Thoracic aorta (tissue), 2 donors: Measurements from ENCODE around the gene MAN1A2. TPM values are rescaled to one million over a fixed set of nuclear protein-coding genes. Genes with fewer than 3 reads are reported as not detected.

Experiments used
- ATAC-seq: fragments of 150-250 bp; one replicate; pipeline ENCODE4 v1.8.0; 2017; ENCODE audit warnings: low read depth; ENCODE audit not compliant: insufficient number of reproducible peaks, low FRiP score
- DNase-seq: peaks from one replicate; pipeline ENCODE4 v3.0.0-alpha.2; 2020; ENCODE audit warnings: low spot score
- H3K27ac ChIP-seq, 2 donors: fragments of 200-600 bp; sonication (generic); 1 replicate in 1 of 2; 2 replicates in 1 of 2; pipeline ENCODE4 v1.5.1; 2016; ENCODE audit warnings: mild to moderate bottlenecking in 2 of 2, moderate library complexity in 2 of 2
- H3K27me3 ChIP-seq: fragments of 200-600 bp; sonication (generic); replicated peaks from 2 replicates; pipeline ENCODE4 v1.6.0; 2016; ENCODE audit warnings: mild to moderate bottlenecking; ENCODE audit not compliant: insufficient read depth
- H3K36me3 ChIP-seq: fragments of 200-600 bp; sonication (generic); one replicate; pipeline ENCODE4 v1.5.1; 2016
- H3K4me1 ChIP-seq, 2 donors: fragments of 200-600 bp; sonication (generic); 1 replicate in 1 of 2; 2 replicates in 1 of 2; pipeline versions ENCODE4 v1.5.1 to v1.6.0; 2016; ENCODE audit warnings: low read depth in 2 of 2, mild to moderate bottlenecking in 1 of 2; ENCODE audit not compliant: control insufficient read depth in 1 of 2
- H3K4me3 ChIP-seq: fragments of 200-600 bp; sonication (generic); 2 replicates; pipeline ENCODE4 v1.5.1; 2016; ENCODE audit warnings: mild to moderate bottlenecking
- H3K9me3 ChIP-seq: fragments of 200-600 bp; sonication (generic); 2 replicates; pipeline ENCODE4 v1.5.1; 2016
- total RNA-seq, 2 donors: library from RNA; depleted of rRNA; stranded (reverse); fragments of >200 nt; gene quantifications; one replicate each; pipeline versions ENCODE4 v1.1.0 to v1.2.3, GENCODE V29; 2016
- TF ChIP-seq, protein P1 (sequence below): fragments of 200-600 bp; sonication (generic); IDR thresholded peaks from one replicate; pipeline ENCODE4 v1.5.1; 2019; ENCODE audit warnings: antibody characterized with exemption

Gene MAN1A2
- total RNA-seq, 2 donors from 2014 or later, result 27.1 to 48.7 TPM

DNA sequence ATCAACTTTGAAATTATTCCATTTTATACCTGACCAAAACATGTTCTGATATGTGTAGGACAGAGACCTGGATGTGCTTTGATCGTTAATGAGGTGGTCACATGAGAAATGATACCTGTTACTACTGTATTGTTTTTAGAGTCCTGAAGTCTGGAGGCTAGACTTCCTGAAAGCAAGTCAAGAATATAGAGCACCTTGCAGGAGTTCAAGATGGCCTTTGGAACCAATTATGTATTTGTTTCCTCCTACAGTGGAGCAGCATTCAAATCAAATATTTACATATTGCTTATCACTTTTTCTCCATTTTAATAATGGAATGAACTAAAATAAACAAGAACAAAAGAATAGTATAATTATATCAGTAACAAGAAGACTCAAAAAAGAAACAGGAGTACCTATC lies 155.9 kb downstream of the MAN1A2 start:
- DNase-seq (no peak), ATAC-seq (no peak)
- H3K4me1 ChIP-seq, result peaks cover 5 to 11% of the 10 kb centered on the region in 2 donors
- TF ChIP-seq, protein P1, sequence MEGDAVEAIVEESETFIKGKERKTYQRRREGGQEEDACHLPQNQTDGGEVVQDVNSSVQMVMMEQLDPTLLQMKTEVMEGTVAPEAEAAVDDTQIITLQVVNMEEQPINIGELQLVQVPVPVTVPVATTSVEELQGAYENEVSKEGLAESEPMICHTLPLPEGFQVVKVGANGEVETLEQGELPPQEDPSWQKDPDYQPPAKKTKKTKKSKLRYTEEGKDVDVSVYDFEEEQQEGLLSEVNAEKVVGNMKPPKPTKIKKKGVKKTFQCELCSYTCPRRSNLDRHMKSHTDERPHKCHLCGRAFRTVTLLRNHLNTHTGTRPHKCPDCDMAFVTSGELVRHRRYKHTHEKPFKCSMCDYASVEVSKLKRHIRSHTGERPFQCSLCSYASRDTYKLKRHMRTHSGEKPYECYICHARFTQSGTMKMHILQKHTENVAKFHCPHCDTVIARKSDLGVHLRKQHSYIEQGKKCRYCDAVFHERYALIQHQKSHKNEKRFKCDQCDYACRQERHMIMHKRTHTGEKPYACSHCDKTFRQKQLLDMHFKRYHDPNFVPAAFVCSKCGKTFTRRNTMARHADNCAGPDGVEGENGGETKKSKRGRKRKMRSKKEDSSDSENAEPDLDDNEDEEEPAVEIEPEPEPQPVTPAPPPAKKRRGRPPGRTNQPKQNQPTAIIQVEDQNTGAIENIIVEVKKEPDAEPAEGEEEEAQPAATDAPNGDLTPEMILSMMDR, result no peak
- no peak overlapping the region for H3K27ac ChIP-seq
- no peaks in the 10 kb centered on the region for H3K27me3 ChIP-seq
- no peaks in the 10 kb centered on the region for H3K36me3 ChIP-seq
- H3K9me3 ChIP-seq, result no peaks in the 10 kb centered on the region
- H3K4me3 ChIP-seq, result no peak overlapping the region

DNA sequence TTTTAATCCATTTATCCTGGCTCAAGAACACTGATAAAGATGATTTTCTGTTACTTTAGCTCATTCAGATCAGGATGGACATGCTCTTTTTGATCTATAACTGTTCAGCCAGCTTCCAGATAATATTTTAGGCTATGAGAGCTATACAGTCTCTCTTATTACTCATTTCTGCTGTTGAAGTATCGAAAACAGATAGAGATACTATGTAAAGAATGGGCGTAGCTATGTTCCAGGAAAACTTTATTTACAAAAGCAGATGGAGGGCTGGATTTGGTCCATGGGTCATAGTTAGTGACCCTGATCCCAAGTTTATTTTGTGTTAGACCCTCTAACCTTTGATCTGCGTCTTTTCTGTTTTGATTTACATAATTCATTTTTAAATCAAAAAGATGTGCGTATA lies 159.8 kb downstream of the MAN1A2 start:
- Histone ChIP-seq H3K27me3 (no peaks in the 10 kb centered on the region), H3K36me3 (no peaks in the 10 kb centered on the region), H3K9me3 (no peaks in the 10 kb centered on the region), H3K27ac (no peak overlapping the region), H3K4me3 (no peak overlapping the region), H3K4me1 (peaks cover 5 to 12% of the 10 kb centered on the region in 2 donors)
- DNase-seq (no peak), ATAC-seq (no peak)
- TF ChIP-seq, protein P1, result no peak

DNA sequence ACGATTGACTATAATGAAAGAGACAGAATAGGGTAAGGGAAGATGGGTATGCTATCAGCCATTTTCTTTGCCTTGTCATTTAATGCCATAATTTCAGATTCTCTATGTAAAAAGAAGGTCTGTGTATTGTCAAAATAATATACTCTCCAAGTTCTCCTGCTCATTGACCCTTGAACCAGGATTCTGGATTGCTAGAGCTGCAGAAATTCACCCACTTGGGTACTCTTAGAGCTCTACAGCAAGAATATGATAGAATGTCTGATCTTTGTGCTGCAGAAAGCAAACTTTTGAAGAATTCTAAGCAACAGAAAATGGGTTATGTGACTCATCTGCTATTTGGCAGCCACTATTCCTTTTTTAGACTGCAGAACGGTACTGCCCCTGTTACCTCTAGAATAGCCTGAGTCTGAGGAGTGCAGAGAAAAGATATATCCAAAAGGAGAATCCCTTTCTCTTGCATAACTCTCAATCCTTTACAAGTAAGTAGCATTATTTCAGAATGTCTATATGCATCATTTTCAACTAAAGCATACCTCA lies 160.4 kb downstream of the MAN1A2 start:
- Histone ChIP-seq H3K4me3 (no peak overlapping the region), H3K36me3 (no peaks in the 10 kb centered on the region), H3K27ac (peak overlapping the region in 1 of 2 donors; percentile 23), H3K9me3 (no peaks in the 10 kb centered on the region), H3K4me1 (peaks cover 5 to 12% of the 10 kb centered on the region in 2 donors), H3K27me3 (no peaks in the 10 kb centered on the region)
- TF ChIP-seq, protein P1, result no peak
- no peak for ATAC-seq
- DNase-seq, result no peak

DNA sequence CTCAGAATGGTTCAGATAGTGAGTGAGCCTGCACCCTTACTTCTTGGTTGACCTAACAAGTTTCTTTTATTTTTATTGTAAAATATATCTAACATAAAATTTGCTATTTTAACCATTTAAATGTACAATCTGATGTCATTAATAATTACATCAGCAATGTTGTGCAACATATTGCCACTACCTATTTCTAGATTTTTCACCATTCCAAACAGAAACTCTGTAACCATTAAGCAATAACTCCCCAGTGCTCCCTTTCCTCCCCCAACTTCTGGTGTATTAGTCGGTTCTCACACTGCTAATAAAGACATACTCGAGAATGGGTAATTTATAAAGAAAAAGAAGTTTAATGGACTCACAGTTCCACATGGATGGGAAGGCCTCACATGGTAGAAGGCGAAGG lies 162.4 kb downstream of the MAN1A2 start:
- Histone ChIP-seq H3K27ac (no peak overlapping the region), H3K4me3 (no peak overlapping the region), H3K27me3 (no peaks in the 10 kb centered on the region), H3K9me3 (no peaks in the 10 kb centered on the region), H3K4me1 (peaks cover 5 to 12% of the 10 kb centered on the region in 2 donors), H3K36me3 (no peaks in the 10 kb centered on the region)
- ATAC-seq, result no peak
- TF ChIP-seq, protein P1, result no peak
- DNase-seq, result no peak

GRCh38 chr1:117531222-117531621 lies 164.0 kb downstream of the MAN1A2 start:
- H3K36me3 ChIP-seq, result no peaks in the 10 kb centered on the region
- TF ChIP-seq, protein P1, result no peak
- H3K27me3 ChIP-seq, result no peaks in the 10 kb centered on the region
- peaks cover 5 to 16% of the 10 kb centered on the region in 2 donors for H3K4me1 ChIP-seq
- no peak for DNase-seq
- no peak overlapping the region for H3K27ac ChIP-seq
- H3K9me3 ChIP-seq, result no peaks in the 10 kb centered on the region
- no peak overlapping the region for H3K4me3 ChIP-seq
- ATAC-seq, result no peak
